Fibroblast of skin of left biceps (primary cell): ENCODE data around the gene SERPINA4.
A peak's percentile ranks its signal among the peaks of the same experiment; 100 is the strongest.
"Not testable (repeated sequence)": the region's sequence is repeated elsewhere in the genome, so short reads cannot be mapped to it uniquely, and the experiment has no call there.

Source experiments
- DNase-seq, 2 experiments: peaks; one replicate each; pipeline ENCODE4 v3.0.0-alpha.2; 2013; ENCODE audit warnings: low read depth in 2 of 2

Gene SERPINA4

GRCh38 chr14:94592457-94592856 lies 31.2 kb downstream of the SERPINA4 start:
- DNase-seq = no peak

- DNase-seq = no peak
Measured at GRCh38 chr14:94593376-94593748, 32.1 kb downstream of the SERPINA4 start.

GRCh38 chr14:94593749-94594431 lies 32.6 kb downstream of the SERPINA4 start:
- DNase-seq = no peak

GRCh38 chr14:94594441-94594840 lies 33.2 kb downstream of the SERPINA4 start:
- no peak for DNase-seq

GRCh38 chr14:94595912-94596311 lies 34.7 kb downstream of the SERPINA4 start:
- DNase-seq = no peak

- no peak for DNase-seq
Measured at GRCh38 chr14:94596361-94596760, 35.1 kb downstream of the SERPINA4 start.

- DNase-seq = no peak
Measured at GRCh38 chr14:94597788-94598187, 36.5 kb downstream of the SERPINA4 start.

- DNase-seq = no peak
Measured at GRCh38 chr14:94598506-94598815, 37.2 kb downstream of the SERPINA4 start.

GRCh38 chr14:94598816-94599655 lies 37.8 kb downstream of the SERPINA4 start:
- peak; percentile 88 to 89 for DNase-seq

- no peak for DNase-seq
Measured at GRCh38 chr14:94599656-94600004, 38.4 kb downstream of the SERPINA4 start.

- no peak for DNase-seq
Measured at GRCh38 chr14:94600148-94600545, 38.9 kb downstream of the SERPINA4 start.

- peak; percentile 66 to 69 for DNase-seq
Measured at GRCh38 chr14:94601884-94602391, 40.7 kb downstream of the SERPINA4 start.

GRCh38 chr14:94602722-94603121 lies 41.5 kb downstream of the SERPINA4 start:
- DNase-seq = no peak

GRCh38 chr14:94605361-94605760 lies 44.1 kb downstream of the SERPINA4 start:
- DNase-seq = no peak

GRCh38 chr14:94608966-94609365 lies 47.7 kb downstream of the SERPINA4 start:
- not testable (repeated sequence) for DNase-seq

- DNase-seq = no peak
Measured at GRCh38 chr14:94611179-94611578, 49.9 kb downstream of the SERPINA4 start.

- DNase-seq = no peak
Measured at GRCh38 chr14:94612174-94612573, 50.9 kb downstream of the SERPINA4 start, which contains the start of gene SERPINA3. Gene SERPINA3, plus strand, starts transcription at chr14:94612391. Its CDS starts 2,051 bp downstream, at chr14:94614442.

GRCh38 chr14:94612580-94613554 lies 51.6 kb downstream of the SERPINA4 start:
- DNase-seq = no peak

- DNase-seq = no peak
Measured at GRCh38 chr14:94613720-94614644, 52.7 kb downstream of the SERPINA4 start.

- no peak for DNase-seq
Measured at GRCh38 chr14:94614802-94615201, 53.6 kb downstream of the SERPINA4 start.

- no peak for DNase-seq
Measured at GRCh38 chr14:94615254-94615653, 54.0 kb downstream of the SERPINA4 start.
